T-helper 2 cell treated with Interferon-gamma antibody and Interleukin-4, amounts not matched to agents 100 ng/mL and 5 ng/mL, for 36 hours (primary cell): ENCODE measurements around the gene HIBCH. TPM values are rescaled to one million over a fixed set of nuclear protein-coding genes. Genes with fewer than 3 reads are reported as not detected.
"Not testable (repeated sequence)": the region's sequence is repeated elsewhere in the genome, so short reads cannot be mapped to it uniquely, and the experiment has no call there.

Experiments
- intact Hi-C: fragments of 100-400 bp; cut with micrococcal nuclease; formaldehyde crosslinking; loops from one replicate; pipeline ENCODE4 v1.15.1; 2023
- total RNA-seq: library from RNA; stranded (reverse); gene quantifications from 2 replicates; pipeline ENCODE4 v1.2.3, GENCODE V29; 2022

The HIBCH gene
- total RNA-seq, 1 donor from 2014 or later = 18.6 TPM

DNA sequence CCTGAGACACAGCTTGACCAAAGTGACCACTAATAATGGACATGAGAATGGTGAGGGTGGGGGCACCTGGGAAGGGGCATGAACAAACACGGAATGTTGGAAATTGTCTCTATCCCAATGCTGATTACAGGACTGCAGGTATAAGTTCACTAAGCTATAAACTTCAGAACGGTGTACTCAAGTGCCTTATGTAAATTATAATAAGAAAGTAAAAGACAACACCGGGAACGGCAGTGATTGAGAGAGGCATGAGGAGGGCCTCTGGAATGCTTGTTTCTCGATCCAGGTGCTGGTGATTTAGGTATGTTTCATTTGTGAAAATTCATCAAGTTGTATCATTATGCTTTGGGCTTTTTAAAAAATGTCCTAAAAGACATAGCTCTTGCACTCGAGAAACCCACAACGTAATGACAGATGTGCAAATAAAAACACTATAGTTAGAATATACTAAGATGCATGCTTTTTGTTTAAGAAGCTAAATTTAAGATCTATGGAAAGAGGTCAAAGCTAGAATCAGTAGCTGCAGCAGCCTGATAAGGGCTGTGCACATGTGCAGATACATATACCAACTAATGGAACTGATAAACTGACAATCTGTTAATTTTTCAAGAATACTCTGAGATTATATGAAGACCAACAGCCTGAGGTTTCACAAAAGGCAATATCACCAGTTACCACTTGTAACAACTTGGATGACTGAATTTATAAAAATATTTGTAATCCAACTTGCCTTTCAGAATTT lies 7.6 kb downstream of the HIBCH start:
- intact Hi-C loops = loop anchor here (10.0 kb wide), 2 partner anchors 333 to 527 kb away; partner anchors contain the start of genes NAB1, ORMDL1 and PMS1

DNA sequence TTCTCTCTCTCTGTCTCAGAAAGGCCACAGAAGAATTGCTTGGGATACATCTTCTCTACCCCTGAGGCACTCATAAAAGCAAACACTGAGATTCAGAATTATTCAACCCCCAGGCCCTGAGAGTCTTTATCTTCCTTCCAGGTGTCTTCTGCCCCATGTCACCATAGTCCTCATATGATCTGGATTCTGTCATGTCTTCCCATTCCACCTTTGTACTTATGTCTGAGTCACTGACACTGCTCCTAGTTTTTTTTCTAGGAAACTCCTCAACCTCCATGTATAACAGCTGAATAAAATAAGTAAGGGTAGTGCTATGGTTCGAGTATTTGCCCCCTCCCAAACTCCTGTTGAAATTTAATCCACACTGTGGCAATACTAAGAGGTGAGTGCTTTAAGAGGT lies 11.6 kb downstream of the HIBCH start:
- intact Hi-C loops = no loop called here

DNA sequence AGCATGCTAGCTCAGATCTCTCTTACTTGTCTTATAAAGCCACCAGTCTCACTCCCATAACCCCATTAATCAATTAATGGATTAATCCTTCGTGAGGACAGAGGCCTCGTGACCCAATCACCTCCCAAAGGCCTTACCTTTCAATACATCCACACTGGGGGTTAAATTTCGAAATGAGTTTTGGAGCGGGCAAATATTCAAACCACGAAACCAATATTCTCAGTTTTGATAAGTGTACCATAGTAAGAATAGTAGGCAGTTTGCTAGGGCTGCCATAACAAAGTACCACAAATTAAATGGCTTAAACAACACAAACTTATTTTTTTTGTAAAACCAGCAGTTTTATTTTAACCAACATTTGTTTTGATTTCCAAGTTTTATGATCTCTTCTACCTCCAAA lies 15.2 kb downstream of the HIBCH start:
- intact Hi-C loops = no loop called here

DNA sequence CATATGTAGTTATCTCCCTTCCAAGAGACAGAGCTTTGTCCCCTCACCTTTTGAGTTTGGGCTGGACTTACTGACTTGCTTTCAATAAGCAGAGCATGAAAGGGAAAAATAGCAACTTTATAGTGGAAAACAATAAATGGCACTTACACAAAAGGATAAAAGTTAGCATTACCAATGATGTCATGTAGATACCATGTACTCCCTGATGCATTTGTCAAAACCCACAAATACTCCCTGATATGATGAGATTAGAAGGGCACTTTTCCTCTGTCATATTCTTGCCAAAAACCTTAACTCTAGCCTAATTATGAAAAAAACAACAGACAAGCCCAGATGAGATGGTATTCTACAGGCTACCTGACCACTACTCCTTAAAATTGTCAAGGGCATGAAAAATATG lies 16.0 kb downstream of the HIBCH start:
- intact Hi-C loops = no loop called here

DNA sequence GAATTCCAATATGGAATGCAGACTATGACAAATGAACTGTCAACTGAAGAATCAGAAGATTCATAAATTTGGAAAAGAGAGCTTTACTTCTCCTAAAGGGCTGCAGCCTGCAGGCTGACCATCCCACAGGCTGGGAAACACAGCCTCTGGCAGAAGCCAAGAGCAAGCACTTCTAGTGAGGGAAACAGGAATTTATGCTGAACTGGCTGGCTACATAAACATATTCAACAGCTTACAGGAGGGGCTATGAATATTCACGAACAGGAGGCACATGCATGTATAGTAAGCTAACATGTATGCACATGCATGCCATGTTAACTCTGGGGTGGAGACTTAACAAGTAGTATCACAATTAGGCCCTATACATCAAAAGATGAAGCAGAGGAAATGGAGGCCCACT lies 17.6 kb downstream of the HIBCH start:
- intact Hi-C loops = no loop called here

DNA sequence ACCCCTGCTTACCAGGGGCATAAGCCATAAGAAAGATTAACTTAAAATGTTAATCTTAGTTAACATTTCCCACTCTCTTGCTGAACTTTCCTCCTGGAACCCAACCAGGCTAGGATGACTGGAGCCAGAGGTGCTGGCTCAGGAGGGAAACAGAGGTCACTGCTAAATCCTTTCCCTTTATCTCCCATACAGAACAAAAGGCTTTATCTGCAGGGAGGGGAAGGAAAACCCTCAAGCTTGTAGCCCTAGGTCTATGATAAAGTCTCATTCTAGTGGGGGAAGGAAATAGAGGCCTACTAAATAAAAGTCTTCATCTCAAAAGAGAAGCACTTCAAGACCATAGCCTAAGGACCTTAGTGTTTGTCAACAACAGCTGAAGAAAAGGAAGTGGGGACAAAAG lies 18.6 kb downstream of the HIBCH start:
- intact Hi-C loops = no loop called here

DNA sequence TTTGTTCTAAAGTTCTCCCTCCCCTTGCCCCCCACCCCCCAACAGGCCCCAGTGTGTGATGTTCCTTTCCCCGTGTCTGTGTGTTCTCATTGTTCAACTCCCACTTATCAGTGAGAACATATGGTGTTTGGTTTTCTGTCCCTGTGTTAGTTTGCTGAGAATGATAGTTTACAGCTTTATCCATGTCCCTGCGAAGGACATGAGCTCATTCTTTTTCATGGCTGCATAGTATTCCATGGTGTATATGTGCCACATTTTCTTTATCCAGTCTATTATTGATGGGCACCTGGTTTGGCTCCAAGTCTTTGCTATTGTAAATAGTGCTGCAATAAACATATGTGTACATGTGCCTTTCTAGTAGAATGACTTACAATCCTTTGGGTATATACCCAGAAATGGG lies 21.7 kb downstream of the HIBCH start:
- intact Hi-C loops = not testable (repeated sequence)

DNA sequence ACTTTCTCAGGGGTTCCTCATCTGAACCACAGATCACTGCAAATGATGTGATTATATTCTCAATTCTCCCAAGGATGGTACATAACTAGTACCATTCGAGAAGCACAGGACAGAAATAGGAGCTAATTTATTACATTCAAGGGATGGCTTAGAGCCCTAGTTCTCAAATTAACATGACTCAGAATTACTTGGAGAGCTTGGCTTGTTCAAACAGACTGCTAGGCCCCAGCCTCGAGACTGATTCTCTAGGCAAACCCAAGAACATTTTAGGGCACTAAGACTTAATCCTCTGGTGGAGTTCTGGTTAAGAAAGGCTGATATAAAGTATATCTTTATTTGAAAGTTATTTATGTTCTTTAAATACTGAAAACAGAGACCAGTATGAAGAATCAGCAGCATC lies 35.8 kb downstream of the HIBCH start:
- intact Hi-C loops = no loop called here

DNA sequence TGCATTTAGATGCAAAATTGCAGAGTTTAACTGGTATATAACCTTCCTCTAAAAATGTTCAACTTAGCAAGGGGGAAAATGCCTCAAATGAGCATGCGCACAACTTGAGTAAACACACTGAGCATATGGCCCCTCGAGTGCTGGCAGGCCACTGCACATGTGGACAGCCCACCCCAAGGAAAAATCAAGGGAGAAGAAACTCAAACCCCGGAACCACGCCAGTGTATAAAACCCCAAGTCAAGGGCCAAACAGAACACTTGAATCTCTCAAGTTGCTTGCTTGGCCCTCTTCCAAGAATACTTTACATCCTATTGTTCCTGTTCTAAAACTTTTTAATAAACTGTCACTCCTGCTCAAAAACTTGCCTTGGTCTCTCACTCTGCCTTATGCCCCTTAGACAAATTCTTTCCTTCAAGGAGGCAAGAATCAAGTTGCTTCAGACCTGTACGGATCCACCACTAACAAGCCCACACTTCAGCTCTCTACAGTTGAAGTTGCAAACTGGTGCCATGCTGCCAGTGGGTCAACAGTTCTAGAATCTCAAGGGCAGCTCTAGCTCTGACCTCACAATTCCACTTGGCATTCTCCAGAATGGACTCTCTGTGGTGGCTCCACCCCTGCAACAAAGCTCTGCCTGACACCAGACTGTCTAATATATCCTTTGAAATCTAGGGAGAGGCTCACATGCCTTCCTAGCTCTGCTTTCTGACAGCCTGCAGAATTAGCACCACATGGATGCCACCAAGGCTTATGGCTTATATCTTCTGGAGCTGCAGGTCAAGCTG lies 38.9 kb downstream of the HIBCH start:
- intact Hi-C loops = no loop called here

DNA sequence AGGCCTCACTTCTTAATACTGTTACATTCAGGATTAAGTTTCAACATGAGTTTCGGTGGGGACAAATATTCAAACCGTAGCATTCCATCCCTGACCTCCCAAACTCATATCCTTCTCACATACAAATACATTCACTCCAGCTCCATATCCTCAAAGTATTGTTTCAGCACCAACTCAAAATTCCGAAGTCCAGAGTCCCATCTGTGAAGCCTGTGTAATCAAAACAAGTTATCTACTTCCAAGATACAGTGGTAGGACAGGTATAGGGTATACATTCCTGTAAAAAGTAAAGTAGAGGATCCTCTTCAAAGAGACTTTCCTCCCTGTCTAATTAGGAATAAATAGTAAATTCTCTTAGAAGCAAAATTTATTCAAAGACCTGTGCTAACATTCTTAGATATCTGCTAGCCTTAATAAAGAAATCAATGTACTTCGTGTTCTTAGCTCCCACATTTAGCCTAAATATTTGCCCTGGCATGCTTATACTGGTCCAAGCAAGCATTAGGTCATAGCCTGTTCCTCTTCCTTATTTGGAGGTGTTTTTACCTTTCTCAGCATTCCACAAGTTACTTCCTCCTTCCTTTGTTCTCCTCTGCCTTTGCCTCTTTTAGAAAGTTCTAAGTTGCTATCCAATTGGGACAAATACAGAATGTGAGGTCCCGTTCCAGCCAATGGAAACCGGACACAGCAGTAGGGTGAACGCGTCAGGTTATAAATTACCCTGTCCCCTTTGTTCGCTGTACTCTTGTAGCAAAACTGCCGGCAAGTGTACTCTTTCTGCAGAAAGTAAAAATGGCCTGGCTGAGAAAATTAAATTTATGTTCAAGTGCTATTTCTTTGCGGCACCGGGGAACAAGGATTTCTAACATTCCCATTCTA lies 40.1 kb downstream of the HIBCH start:
- intact Hi-C loops = not testable (repeated sequence)

DNA sequence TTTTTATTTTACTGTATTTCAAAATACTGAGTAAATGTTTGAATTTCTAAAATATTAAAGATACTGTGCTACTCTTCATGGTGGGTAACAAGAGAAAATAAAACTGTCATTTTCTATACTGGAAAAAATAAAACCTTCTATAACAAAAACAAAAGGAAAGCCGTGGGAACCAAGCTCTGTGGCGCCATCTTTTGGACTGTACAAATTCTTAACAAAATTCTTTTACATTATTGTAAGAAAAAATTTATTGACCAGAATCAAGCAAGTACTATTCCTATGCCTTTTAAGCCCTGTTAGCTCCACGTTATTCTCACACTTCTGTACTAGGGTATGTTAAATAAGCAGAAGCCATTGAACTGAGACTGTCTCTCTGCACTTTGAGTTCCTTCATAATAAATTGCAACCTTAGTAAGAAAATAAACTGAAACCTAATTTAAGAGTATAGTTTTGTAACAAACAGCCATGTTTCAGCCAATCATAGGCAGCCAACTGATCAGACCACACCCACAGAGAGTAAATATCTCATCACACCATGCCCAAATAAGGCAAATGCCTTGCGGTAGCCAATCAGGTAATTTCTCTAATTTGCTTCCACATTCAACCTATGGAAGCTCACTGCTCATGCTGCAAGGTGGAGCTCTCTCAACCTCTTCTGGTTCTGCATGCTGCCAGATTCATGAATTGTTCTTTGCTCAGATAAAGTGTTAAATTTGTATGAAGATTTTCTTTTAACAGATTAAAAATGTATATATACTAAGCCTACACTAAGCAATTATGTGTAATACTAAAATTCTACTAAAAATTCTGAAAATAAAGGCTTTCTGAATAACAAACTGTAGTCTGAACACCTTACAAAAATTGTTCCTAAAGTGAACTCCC lies 42.2 kb downstream of the HIBCH start:
- intact Hi-C loops = loop anchor here (1.0 kb wide), 1 partner anchor 188 kb away; no protein-coding TSS in a partner anchor

DNA sequence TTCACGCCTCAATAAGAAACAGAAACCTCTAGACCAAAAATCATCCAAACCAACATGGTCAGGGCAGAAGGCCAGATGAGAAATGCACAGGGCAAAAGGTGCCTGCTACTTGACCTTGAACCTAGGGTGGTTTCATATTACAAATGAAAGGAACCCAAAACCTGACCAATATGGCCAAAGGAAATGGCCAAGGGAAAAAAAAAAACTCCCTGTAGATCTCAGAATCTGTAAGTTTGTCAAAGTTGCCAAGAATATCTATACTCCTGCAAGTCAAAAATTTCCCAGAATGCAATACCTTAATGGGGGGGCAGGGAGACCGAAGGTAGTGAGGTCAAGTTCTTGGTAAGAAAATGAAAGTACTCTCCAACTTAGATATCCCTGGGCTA lies 47.2 kb downstream of the HIBCH start:
- intact Hi-C loops = no loop called here

DNA sequence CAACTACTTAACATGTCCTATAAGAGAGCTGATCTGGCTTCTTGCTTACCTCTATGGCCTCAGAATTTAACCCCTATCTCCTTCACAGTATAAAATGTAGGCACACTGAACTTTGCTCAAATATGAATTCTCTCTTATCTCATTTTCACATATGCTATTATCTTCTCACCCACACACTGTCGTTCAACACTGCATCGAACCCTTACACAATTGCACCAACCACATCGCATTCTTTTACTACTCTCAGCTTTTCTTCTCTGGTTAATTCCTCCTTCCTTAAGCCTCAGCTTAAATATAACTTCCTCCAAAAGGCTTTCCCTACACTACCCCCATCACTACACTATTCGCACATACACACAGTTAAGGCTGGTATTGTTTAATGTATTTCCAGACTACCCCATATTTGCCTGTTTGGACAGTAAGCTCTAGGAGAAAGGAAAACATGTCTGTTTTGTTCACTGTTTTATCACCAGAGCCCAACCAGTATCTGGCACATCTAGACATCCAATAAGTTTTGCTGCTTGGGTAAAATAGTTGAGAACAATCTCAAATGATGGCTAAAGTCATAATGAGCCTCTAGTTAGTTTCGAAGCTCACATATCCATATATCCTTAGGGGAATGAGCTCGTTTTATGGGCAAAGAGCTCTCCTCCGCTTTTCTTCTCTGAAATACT lies 47.7 kb downstream of the HIBCH start:
- intact Hi-C loops = no loop called here

DNA sequence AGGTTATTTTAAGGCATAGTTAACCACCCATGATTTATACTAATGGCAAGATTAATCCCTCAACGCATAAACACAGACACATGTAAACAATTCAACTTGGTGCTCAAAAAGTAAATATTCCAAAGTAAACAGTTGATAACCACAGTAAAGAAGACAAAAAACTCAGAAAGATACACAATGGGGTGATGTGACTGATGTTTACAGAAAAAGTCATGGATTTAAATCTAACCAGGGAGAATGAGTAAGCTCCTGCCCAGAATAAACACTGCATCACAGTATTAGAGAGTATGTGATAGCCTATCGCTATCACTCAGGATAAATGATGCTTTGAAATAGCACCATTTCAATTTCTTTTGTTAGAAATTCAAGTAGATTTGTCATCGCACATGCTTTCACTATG lies 49.3 kb downstream of the HIBCH start:
- intact Hi-C loops = no loop called here

DNA sequence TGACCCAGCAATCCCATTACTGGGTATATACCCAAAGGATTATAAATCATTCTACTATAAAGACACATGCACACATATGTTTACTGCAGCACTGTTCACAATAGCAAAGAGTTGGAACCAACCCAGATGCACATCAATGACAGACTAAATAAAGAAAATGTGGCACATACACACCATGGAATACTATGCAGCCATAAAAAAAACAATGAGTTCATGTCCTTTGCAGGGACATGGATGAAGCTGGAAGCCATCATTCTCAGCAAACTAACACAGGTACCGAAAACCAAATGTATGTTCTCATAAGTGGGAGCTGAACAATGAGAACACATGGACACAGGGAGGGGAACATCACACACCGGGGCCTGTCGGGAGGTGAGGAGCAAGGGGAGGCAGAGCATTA lies 49.9 kb downstream of the HIBCH start:
- intact Hi-C loops = not testable (repeated sequence)

DNA sequence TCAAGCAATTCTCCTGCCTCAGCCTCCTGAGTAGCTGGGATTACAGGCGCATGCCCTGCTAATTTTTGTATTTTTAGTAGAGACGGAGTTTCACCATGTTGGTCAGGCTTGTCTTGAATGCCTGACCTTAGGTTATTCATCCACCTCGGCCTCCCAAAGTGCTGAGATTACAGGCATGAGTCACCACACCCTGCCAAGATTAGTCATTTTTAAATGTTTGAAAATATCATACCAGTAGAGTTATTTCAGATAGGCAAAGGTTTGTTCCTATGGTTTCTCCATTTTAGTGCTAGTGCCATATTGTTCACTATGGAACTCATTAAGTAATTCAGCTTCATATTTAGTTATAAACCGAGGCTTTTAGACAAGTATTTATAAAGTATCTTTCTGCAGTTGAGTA lies 52.3 kb downstream of the HIBCH start:
- intact Hi-C loops = no loop called here

DNA sequence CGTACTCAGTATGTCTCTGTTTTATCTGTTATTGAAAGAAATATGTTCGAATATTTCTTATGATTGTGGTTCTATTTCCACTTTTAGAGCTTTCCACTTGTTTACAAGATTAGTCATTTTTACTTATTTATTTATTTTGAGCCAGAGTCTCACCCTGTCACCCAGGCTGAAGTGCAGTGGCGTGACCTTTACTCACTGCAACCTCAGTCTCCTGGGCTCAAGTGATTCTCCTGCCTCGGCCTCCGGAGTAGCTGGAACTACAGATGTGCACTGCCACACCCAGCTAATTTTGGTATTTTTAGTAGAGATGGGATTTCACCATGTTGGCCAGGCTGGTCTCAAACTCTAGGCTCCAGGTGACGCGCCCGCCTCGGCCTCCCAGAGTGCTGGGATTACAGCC lies 53.3 kb downstream of the HIBCH start:
- intact Hi-C loops = no loop called here

DNA sequence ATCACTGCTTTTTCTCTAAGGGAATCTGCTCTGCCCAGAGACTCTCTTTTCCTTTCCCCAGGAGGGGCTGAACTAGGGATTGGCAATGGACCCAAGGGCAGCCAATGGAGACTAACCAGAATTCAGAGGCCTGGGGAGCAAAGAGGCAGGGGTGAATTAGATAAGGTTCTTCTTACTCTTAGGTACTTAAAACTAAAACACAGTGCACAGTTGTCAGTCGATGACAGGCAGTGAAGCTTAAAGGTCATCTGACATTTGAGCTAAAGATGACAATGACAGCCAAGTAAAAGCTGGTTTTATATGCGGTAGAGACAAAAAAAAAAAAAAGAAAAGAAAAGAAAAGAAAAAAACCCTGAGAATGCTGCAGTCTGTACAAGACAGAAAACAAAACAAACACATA lies 57.8 kb downstream of the HIBCH start:
- intact Hi-C loops = no loop called here

DNA sequence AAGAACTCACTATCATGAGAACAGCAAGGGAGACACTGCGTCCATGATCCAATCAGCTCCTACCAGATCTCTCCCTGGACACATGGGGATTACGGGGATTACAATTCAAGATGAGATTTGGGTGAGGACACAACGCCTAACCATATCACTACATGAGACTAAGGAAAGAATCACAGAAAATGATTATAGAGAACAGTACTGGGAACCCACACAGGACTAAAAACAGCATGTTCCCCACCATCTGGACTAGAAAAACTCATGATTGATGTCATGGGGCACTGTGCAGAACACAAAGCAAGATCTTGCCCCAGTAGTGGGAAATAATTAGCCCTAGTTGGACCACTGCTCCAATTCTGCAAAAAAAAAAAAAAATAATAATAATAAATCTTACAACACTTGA lies 63.5 kb downstream of the HIBCH start:
- intact Hi-C loops = no loop called here

DNA sequence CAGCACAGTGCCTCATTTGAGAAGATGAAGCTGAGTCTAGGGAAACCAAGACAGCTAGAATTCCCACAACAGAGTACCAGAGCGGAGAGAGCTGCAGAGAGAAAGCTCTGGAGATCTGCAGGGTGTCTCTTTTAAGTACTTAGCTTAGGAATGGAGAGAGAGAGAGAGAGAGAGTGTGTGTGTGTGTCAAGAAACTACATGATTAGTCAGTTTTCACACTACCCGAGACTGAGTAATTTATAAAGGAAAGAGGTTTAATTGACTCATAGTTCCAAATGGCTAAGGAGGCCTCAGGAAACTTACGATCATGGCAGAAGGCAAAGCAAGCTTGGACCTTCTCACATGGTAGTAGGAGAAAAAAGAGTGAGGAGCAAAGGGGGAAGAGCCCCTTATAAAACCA lies 64.0 kb downstream of the HIBCH start:
- intact Hi-C loops = no loop called here
